Kidney (tissue), 14 donors: ENCODE data around the gene PRKCE. TPM values are rescaled to one million over a fixed set of nuclear protein-coding genes. Genes with fewer than 3 reads are reported as not detected.

Experiments
- DNase-seq, 5 donors: peaks; one replicate each; pipeline ENCODE4 v3.0.0-alpha.2; 2013 to 2020
- FAIRE-seq: peaks from 2 replicates; lab custom pipeline; 2012; peaks lifted over from hg19 to GRCh38; lab: Jason Lieb, UNC
- H3K27ac ChIP-seq, 2 donors: one replicate each; pipeline ENCODE4 v1.7.0; 2013; ENCODE audit warnings: low read depth in 2 of 2, low read length in 2 of 2, inconsistent platforms in 1 of 2
- H3K27me3 ChIP-seq: one replicate; pipeline ENCODE4 v1.7.1; 2013; ENCODE audit warnings: low read length, inconsistent platforms; ENCODE audit not compliant: control insufficient read depth, insufficient read depth
- H3K36me3 ChIP-seq, 3 donors: one replicate each; pipeline versions ENCODE4 v1.7.0 to v1.7.1; 2013; ENCODE audit warnings: low read length in 3 of 3, control low read depth in 1 of 3, inconsistent platforms in 1 of 3; ENCODE audit not compliant: insufficient read depth in 3 of 3, control insufficient read depth in 2 of 3
- H3K4me1 ChIP-seq, 3 donors: one replicate each; pipeline versions ENCODE4 v1.7.0 to v1.7.1; 2013; ENCODE audit warnings: low read length in 3 of 3, inconsistent platforms in 1 of 3, low read depth in 1 of 3; ENCODE audit not compliant: control insufficient read depth in 2 of 3, insufficient read depth in 2 of 3
- H3K4me3 ChIP-seq, 3 donors: one replicate each; pipeline versions ENCODE4 v1.7.0 to v1.8.1; 2013; ENCODE audit warnings: low read length in 3 of 3, control low read depth in 1 of 3, inconsistent platforms in 1 of 3
- H3K9ac ChIP-seq, 3 donors: one replicate each; pipeline versions ENCODE4 v1.7.0 to v1.7.1; 2013; ENCODE audit warnings: low read length in 3 of 3, control low read depth in 1 of 3, inconsistent platforms in 1 of 3
- H3K9me3 ChIP-seq, 3 donors: one replicate each; pipeline versions ENCODE4 v1.7.0 to v1.7.1; 2013; ENCODE audit warnings: low read length in 3 of 3, control low read depth in 1 of 3, inconsistent platforms in 1 of 3; ENCODE audit not compliant: control insufficient read depth in 2 of 3, insufficient read depth in 1 of 3
- CTCF ChIP-seq: IDR thresholded peaks from 3 replicates; pipeline ENCODE4 v1.5.1; 2012; ENCODE audit warnings: mild to moderate bottlenecking, moderate library complexity, borderline replicate concordance; ENCODE audit not compliant: insufficient read depth; ENCODE audit errors: extremely low read depth
- intact Hi-C: fragments of 100-400 bp; cut with DNase I; formaldehyde crosslinking; loops from one replicate; pipeline ENCODE4 v1.11.1; 2022
- polyA plus RNA-seq: library from polyadenylated mRNA; stranded (reverse); fragments of 350-450 nt; fragmentation: Illumina TruSeq; extraction: RNeasy Lipid Tissue Mini Kit (QIAGEN cat#74804); gene quantifications from one replicate; pipeline ENCODE4 v1.2.3, GENCODE V29; 2014; ENCODE audit warnings: low read depth, low replicate concordance; ENCODE audit not compliant: insufficient read depth
- total RNA-seq: library from RNA; stranded (reverse); fragmentation: NEBNext Ultra II Directional; extraction: Animal tissue kit (Norgen Biotek cat#: 25700); gene quantifications from one replicate; pipeline ENCODE4 v1.2.1, GENCODE V29; 2021
- donor health status: control.
- donor health status: control.
- donor health status: control.
- donor health status: control.
- donor health status: control.
- donor health status: DM: yes; HTN: yes; CAD: no.
- donor health status: Normal renal cell carcinoma (clear cell type).

PRKCE gene
- total and polyA plus RNA-seq, 2 donors from 2014 or later, result 11.1 to 27.3 TPM

- Histone ChIP-seq H3K27ac (peak overlapping the region in 1 of 2 donors; percentile 5), H3K9me3 (no peaks in the 10 kb centered on the region), H3K27me3 (no peaks in the 10 kb centered on the region), H3K36me3 (no peaks in the 10 kb centered on the region), H3K4me3 (no peak overlapping the region), H3K9ac (no peak overlapping the region), H3K4me1 (peaks cover 0 to 16% (median 14%) of the 10 kb centered on the region in 3 donors)
- peak in 2 of 5 donors; percentile 54 to 73 for DNase-seq
- TF ChIP-seq CTCF, result no peak
- FAIRE-seq, result no peak
- intact Hi-C loops, result no loop called here
Observed at GRCh38 chr2:45822272-45822630, 170.8 kb downstream of the PRKCE start.

GRCh38 chr2:45823723-45824206, 172.3 kb downstream of the PRKCE start:
- DNase-seq (peak in 1 of 5 donors; percentile 88), FAIRE-seq (no peak)
- H3K4me1 ChIP-seq, result peaks cover 0 to 16% (median 14%) of the 10 kb centered on the region in 3 donors
- H3K9me3 ChIP-seq, result no peaks in the 10 kb centered on the region
- no peak overlapping the region for H3K9ac ChIP-seq
- H3K27me3 ChIP-seq, result no peaks in the 10 kb centered on the region
- intact Hi-C loops, result no loop called here
- no peak for TF ChIP-seq CTCF
- peak overlapping the region in 1 of 2 donors; percentile 10 for H3K27ac ChIP-seq
- no peaks in the 10 kb centered on the region for H3K36me3 ChIP-seq
- no peak overlapping the region for H3K4me3 ChIP-seq

GRCh38 chr2:45825001-45825651, 173.7 kb downstream of the PRKCE start:
- H3K27me3 ChIP-seq, result no peaks in the 10 kb centered on the region
- H3K4me1 ChIP-seq, result peaks cover 0 to 16% (median 14%) of the 10 kb centered on the region in 3 donors
- H3K9me3 ChIP-seq, result peaks cover 0 to 2% (median 0%) of the 10 kb centered on the region in 3 donors
- intact Hi-C loops, result no loop called here
- H3K4me3 ChIP-seq, result no peak overlapping the region
- no peaks in the 10 kb centered on the region for H3K36me3 ChIP-seq
- DNase-seq (peak in 2 of 5 donors; percentile 42 to 47), FAIRE-seq (no peak)
- no peak for TF ChIP-seq CTCF
- H3K9ac ChIP-seq, result no peak overlapping the region
- H3K27ac ChIP-seq, result no peak overlapping the region
